ENCODE results near the gene PLD1.
"Not testable (repeated sequence)": the region's sequence is repeated elsewhere in the genome, so short reads cannot be mapped to it uniquely, and the experiment has no call there.

The PLD1 gene

DNA sequence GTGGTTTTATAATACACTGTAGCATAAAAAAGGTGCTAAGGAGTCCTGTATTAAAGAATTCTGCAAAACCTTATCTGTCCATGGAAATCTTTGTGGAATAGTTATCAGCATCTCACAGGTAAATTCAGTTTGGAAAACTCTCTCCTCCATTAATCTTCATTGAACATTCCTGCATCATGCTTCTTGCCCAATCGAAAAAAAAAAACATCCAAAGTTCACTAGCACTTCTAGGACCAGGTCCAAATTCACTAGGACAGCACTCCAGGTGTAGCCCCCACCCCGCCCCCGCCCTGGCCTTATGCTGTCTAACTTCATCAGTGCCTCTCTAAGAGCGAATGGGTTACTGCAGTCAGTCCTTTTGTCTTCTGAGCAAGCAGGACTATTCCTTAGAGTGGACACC is 138.6 kb downstream of the PLD1 start:
- DNase-seq (ENCODE audit: low spot score), result no peak

DNA sequence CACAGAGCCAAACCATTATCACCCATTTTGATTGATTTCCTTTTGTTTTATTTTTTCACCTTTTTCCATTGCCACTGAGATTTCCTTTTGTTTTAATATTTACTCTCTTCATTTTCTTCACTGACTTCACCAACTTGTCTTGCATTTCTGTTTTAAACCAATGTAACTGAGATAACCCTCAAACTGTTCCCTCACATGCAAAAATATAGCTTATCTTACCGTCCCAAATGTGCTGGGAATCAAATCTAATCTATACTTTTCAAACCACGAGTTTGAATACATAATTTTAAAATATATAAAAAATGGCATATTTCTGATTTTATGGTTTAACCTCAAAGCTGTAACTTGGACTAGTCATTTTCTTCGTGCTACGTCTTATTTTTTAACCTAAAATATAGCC is 143.8 kb downstream of the PLD1 start:
- DNase-seq (ENCODE audit: low spot score), result no peak

DNA sequence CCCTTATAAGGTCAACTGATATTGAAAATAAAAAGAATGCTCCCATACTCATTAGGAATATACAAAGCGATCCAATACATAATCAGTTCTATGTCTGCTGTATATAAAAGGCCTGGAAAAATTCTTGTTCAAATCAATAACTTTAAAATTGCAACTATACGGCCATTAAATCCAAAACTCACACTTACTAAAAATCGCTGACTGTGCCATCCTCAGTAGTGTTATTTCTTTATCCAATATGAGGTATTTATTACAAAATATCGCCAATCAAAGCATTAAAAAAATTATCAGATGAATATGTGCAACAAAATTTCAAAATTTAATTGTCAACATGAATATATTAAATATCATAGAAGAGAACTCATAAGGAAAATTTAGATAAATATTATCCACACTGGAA is 146.5 kb downstream of the PLD1 start:
- no peak for DNase-seq (ENCODE audit: low spot score)

DNA sequence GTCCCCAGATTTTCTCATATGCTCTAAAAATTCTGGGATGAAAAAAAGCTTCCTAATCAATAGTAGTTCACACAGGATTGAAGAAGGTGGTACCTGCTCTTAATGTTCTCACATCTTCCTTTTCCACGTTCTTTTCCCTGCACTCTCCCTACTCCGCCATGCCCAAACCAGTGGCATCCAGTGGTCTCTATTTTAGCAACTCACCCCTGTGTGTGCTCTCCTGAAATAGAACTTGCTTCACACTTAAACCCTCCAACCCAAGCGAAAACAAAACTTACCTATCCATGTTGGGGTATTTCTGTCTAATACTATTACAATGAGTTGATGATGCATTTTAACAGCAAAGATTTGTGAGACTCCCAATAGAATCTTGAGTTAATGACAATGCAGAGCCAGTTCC is 148.8 kb downstream of the PLD1 start:
- no peak for DNase-seq (ENCODE audit: low spot score)

DNA sequence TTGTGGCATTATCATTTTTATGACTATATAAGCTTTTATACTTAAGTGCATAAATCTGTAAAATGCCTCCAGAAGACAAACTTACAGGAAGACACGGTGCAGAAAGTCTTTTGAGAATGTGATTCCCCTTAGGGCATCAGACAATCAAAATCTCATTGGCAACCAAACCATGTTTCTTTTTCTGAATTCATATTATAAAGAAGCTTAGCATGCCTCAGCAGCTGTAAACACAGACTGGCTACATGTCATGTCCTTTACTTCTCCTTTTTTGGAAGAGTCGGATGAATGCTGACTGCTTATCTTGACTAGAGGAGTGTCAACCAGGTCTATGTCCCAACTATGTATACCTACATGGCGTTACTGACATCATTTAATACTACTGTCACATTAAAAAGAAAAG is 150.1 kb downstream of the PLD1 start:
- no peak for DNase-seq (ENCODE audit: low spot score)

DNA sequence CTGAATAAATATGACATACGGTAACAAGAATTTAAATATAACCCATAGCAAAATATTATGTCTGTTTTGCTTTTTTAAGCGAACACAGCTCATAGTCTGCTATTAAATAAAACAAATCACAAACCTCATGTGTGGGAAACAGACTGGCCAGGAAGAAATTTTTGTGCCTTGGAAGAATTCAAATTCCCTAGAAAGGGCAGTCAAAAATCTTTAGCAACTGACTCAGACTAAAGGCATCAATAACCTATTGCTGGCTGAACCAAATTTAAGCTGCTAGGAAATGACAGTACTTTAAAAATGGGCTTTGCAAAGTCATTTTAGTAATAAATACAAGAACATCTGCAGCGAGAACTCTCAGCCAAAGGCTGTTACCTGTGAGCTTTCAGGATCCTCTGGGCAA is 151.4 kb downstream of the PLD1 start:
- no peak for DNase-seq (ENCODE audit: low spot score)

DNA sequence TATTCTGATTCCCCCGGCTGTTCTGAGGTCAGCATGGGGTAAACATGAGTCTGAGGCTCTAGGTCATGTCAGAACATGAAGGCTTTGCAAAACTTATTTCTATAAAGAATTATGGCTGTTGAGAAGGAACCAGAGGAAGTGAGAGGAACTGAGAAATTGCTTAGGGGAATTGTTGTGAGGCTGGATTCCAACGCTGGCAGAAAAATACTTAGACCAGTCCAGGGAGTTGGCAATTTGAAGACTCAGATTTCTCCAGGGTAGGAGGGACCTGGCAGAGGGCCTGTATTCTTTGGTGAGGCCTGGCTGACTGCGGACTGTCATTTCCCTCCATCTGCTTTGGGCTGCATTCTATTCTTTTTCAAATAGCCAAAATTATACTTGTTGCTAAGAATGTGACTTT is 155.5 kb downstream of the PLD1 start:
- no peak for DNase-seq (ENCODE audit: low spot score)

DNA sequence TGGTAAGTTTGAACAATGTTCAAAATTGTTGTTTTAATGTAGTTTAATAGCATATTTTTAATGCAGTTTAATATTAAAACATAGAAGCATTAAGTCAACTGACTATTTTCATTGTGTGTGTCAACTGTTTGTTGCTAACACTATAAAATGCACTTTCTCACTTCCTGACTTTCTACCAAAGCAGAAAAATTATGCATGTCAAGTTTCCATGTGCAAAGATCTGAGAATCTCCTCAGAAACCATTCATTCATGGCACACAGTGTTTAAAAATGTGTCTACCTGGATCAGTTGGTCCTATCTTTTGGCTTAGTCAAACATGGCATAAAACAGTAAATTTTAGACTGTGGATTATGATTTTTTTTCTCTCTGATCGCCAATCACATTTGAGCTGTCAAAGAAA is 156.0 kb downstream of the PLD1 start:
- DNase-seq (ENCODE audit: low spot score), result no peak

DNA sequence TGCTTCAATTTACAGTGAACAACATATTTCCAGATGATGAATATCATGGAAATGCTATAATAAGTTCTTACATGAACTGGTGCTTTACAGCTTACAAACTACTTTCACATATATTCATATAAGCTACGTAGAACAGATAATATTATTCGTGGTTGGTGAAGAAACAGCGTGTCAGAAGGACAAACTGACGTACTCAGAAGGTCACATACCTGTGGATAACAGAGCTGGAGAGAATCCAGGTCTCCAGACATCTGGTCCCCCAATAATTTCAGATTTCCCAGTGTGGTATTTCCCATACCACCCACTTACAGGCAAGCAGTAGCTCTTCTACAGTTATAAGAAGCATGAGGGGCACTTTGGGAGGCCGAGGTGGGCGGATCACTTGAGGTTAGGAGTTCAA is 156.6 kb downstream of the PLD1 start:
- DNase-seq (ENCODE audit: low spot score), result no peak

DNA sequence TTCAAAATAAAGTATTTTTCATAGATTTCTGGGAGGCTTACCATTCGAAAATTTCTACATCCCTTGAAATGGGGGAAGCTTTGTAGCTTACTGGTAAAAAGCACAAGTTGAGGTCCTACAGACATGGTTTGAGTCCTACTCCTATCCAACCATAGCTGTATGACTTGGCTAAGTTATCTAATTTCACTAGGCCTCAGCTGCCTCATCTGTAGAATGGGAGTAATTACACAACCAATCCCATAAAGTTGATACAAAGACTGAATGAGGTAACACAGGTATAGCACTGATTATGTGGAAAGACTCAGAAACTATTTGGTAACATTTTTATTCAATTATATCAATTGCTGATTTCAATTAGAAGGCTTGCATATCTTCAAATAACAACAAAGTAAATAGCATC is 157.4 kb downstream of the PLD1 start:
- DNase-seq (ENCODE audit: low spot score), result no peak

DNA sequence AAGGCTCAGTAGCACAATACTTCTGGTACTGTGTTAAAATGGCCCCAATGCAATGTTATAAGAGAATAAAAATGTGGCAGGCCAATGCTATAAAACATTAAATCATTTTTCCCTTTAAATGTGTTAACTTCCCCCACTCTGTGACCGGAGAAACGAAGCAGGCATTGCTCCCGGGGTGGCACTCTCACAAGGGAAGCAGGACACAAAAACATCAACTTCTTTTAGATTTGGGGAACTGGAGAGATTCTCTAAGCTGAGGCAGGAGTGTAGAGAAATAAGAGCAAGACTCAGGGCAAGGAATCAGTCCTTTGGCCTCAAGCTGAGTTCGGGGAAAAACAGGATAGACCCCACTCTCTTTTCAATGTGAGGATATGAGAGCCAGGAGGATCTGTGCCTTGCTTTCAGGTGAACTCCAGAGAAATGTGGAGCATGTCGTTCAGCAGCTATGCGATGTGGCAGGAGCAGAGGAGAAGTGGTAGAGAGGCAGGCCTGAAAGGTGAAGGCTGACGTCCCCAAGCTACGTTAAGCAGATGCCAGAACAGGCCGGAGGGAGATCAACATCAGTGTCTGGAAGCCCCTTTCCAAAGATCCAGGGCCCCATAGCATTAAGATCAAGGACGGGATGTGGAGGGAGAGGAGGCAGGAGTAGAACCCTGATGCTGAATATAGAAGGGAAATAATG is 160.2 kb downstream of the PLD1 start:
- no peak for DNase-seq (ENCODE audit: low spot score)

DNA sequence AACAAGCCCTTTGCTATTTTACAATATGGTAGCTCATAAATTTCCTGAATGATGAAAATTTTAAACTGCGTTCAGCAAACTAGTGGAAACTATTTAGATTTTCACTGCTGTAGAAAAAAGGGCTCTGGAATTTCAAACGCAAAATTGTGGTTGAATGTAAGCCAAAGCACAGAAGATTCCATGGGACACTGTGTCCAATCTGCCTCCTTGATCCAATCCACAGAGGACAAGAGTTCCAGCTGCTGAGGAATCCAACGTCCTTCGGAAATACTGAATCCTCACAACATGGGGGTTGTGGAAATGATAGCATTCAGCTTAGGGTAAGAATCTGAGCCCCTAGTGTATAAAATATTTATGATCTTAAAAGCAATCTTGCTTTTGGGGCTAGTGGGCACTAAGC is 161.0 kb downstream of the PLD1 start:
- DNase-seq (ENCODE audit: low spot score), result no peak

DNA sequence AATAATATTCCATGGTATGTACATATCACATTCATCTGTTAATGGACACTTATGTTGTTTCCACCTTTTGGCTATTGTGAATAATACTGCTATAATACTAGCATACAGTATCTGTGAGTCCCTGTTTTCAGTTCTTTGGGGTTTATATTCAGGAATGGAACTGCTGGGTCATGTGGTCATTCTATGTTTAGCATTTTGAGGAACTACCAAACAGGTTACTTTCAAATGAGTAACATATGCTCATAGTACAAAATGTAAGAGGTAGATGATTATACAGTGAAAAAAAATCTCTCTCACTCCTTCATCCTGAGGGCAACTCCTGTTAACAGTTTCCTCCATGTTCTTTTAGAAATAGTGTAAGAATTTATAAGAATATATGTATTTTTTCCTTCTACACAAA is 162.2 kb downstream of the PLD1 start:
- DNase-seq (ENCODE audit: low spot score), result no peak

DNA sequence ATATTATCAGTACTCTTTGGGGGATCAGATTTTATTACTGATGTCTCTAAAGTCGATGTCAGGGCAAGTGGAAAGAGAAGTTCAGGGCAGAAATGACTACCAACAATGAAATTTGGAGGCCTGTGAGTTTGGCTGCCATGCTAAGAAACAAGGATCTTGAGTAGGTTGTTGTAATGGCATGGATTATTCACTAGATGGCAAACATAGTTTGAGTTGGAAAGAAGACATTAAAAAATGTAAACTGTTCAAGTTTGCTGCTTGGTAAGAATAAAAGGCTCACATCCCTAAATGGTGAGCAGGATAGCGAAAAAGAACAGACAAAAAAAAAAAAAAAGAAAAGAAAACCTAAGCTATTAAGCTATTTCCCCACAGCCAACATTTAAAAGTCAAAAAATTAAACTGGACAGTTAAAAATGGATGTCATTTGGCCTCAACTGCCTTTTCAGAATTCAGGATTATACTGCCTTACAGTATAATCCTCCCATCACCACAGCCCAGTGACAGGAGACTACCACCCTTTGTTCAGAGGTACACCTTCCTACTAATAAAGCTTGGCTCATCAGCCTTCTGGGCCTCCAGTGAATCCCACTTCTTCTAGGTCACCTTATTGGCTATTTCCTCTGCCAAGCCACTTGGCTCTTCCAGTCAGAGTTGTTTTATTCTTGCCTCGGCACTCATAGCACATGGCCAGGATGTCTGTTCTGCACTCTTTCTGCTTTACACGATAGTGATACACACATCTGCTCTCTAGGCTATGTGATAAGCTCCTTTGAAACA is 163.7 kb downstream of the PLD1 start:
- peak; percentile 32 for DNase-seq (ENCODE audit: low spot score)

DNA sequence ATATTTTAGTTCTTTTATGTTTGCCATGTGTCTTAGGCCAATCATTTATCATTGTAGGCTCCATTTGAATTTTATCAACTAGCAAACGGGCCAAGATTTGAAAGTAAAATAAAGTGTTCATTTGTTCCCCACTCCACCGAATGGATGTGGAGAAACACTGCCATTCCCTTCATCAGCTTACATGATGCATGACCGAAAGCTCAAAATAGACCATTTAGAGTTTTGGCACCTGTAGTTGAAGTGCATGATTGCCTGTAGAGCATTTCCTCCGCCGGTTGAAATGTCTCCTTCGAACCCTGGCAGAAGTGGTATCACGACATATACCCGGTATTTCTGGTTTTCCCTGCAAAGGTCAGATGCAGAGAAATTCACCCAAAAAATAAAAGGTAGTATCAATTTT is 165.6 kb downstream of the PLD1 start:
- DNase-seq (ENCODE audit: low spot score), result no peak

DNA sequence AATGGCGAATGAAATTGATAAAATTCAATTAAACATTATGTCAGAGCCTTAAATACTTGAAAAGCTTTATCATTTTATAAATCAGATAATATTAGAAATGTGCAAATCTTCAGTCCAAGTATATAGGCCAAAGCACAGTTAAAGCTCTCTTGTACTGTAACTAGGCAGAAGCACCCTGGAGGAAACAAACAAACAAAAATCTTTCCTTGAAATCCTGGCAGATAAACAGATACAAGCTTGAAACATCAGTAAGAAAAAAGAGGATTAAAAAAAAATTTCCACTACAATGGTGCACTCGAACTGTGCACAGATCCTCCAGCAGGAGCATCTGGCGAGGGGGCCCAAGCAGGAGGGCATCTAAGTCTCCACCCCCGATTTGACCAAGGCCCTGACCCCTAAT is 166.6 kb downstream of the PLD1 start:
- DNase-seq (ENCODE audit: low spot score), result no peak

DNA sequence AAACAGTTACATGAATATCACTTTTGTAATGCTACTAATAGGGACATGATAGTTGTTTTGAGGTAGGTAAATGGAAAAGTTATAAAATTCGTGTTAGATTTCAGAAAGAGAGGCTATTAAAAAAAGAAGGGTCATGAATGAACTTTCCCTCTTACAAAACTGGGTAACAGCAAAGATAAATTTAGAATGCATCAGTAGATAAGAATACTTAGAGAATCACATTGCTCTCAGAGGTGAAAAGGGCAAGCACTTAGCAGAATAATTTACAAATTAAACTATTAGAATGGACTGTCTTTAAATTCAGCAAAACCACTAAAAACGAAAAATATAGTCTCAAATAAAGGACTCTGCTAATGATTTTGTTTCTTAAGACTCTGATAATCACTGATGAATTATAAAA is 167.2 kb downstream of the PLD1 start:
- no peak for DNase-seq (ENCODE audit: low spot score)

DNA sequence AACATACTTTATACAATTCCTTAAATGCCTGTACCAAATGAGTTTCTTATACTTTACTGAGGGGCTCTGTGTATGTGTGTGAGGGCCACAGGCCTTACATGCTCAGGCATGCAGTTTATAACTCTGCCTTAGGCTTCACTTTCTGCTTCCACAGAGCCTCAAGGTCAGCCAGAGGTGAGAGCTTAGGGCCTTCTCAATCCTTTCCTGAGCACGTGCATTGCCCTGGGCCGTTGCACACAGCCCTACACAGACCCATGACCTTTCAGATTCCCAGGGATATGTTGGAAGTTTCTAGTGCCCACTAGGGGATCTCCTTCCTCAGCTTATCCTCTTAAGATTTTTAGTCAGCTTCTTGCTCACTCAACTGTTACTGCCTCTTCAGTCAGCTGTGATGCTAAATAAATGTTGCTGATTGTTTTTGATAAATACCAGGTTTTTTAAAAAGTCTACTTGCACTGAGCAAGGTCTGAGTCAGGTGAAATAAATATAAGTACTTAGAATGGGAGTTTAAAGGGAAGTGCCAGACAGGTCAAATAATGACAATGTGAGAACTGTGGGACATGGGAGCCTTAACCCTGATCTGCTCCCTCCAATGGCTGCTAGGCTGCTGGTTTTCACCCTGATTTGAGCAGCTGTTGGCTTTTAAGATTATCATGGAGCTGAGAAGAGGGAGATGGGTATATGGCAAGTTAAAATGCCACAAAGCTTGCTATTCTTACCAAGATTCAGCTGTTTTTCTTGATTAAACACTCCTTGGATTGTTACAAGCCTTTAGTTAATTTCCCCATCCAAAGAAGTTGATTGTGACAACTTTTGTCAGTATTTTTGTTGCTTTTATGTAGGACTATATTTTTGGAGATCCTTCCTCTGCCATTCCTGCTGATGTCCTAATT is 169.5 kb downstream of the PLD1 start:
- no peak for DNase-seq (ENCODE audit: low spot score)

DNA sequence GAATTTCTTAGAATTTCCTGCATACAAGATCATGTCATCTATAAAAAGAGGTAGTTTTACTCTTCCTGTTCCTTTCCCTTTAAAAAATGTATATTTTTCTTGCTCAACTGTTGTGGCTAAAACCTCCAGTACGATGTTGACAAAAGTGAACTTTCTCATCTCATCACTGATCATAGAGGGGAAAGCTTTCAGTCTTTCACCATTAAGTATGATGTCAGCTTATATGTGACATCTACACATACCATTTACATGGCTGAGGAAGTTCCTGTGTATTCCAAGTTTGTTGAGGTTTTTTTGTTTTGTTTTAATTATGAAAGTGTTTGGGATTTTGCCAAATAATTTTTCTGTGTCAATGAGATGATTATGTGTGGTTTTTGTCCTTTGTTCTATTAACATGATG is 173.6 kb downstream of the PLD1 start:
- DNase-seq (ENCODE audit: low spot score), result no peak

DNA sequence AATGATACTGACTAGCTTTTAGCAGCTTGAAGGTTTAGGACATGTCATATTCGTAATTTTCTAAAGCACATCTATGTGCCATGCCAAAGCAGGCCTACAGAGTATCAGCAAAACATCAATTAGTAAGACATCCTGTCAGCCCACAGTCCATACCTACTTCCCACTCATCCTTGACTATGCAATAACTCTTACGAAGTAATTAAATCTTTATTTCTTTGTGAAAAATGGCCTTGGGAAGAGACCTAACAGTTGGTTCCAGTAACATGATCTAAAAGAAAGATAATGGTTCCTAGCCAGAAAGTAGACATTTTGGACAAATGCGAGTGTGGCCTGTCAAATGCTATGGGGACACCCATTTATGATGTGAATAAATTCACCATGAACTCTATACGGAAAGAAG is 177.5 kb downstream of the PLD1 start:
- DNase-seq (ENCODE audit: low spot score), result no peak

DNA sequence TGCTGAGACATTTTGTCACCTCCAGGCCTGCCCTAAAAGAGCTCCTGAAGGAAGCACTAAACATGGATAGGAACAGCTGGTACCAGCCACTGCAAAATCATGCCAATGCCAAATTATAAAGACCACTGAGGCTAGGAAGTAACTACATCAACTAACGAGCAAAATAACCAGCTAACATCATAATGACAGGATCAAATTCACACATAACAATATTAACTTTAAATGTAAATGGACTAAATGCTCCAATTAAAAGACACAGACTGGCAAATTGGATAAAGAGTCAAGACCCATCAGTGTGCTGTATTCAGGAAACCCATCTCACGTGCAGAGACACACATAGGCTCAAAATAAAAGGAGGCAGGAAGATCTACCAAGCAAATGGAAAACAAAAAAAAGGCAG is 183.5 kb downstream of the PLD1 start:
- DNase-seq (ENCODE audit: low spot score), result not testable (repeated sequence)

DNA sequence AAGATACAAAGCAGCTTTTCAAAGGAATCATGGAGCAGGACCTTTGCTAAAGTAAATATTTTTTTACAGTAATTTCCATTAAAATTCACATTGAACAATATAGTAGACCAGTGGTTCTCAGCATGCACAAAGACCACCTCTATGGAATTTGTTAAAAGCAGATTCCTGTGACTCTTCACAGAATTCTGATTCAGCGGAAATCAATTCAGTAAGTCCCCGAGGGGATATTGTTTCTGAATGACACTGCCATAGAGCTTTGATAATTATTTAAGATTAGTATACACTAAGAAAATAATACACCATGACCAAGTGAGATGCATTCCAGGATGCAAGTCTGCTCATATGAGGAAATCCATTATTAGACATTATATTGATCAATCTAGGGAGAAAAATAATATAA is 188.2 kb downstream of the PLD1 start:
- no peak for DNase-seq (ENCODE audit: low spot score)
